ENCODE results near the gene ACTC1. TPM values are rescaled to one million over a fixed set of nuclear protein-coding genes. Genes with fewer than 3 reads are reported as not detected.
"Not testable (repeated sequence)": the region's sequence is repeated elsewhere in the genome, so short reads cannot be mapped to it uniquely, and the experiment has no call there.

The ACTC1 gene
- polyA plus RNA-seq, 3 donors: not detected

- Histone ChIP-seq H3K79me2 (ENCODE audit: insufficient read depth, low read length) (no peaks in the 10 kb centered on the region), H3K4me1 (ENCODE audit: control insufficient read depth in 1 of 2, insufficient read depth in 2 of 2, low read length in 2 of 2) (no peaks in the 10 kb centered on the region), H3K9me3 (replicated peaks in 1 of 2; ENCODE audit: control insufficient read depth in 1 of 2, insufficient read depth in 1 of 2, low read length in 2 of 2) (peaks cover 0 to 12% of the 10 kb centered on the region in 2 donors), H2AFZ (ENCODE audit: insufficient read depth, low read depth, low read length, poor library complexity, severe bottlenecking) (no peak overlapping the region), H3K27ac (ENCODE audit: low read depth in 1 of 2, low read length in 2 of 2) (no peak overlapping the region), H3K9ac (ENCODE audit: insufficient read depth, low read length, poor library complexity, severe bottlenecking) (no peak overlapping the region), H3K4me3 (replicated peaks in 1 of 3; ENCODE audit: low read depth in 2 of 3, low read length in 3 of 3) (no peak overlapping the region), H3K27me3 (ENCODE audit: control insufficient read depth in 2 of 2, insufficient read depth in 2 of 2, low read length in 2 of 2) (no peaks in the 10 kb centered on the region), H3K4me2 (replicated peaks; ENCODE audit: extremely low read depth, low read length, poor library complexity, severe bottlenecking) (no peak overlapping the region), H3K36me3 (replicated peaks in 1 of 2; ENCODE audit: control insufficient read depth in 1 of 2, insufficient read depth in 2 of 2, low read length in 2 of 2) (no peaks in the 10 kb centered on the region), H4K20me1 (ENCODE audit: insufficient read depth, low read length) (no peaks in the 10 kb centered on the region)
- Mint-ChIP-seq H3K27ac (no peak overlapping the region), H3K9me3 (peaks cover 0 to 16% (median 14%) of the 10 kb centered on the region in 7 donors), H3K4me1 (no peaks in the 10 kb centered on the region), H3K36me3 (no peaks in the 10 kb centered on the region), H3K4me3 (no peak overlapping the region), H3K27me3 (ENCODE audit: low read depth in 3 of 3) (peaks cover 0 to 6% (median 6%) of the 10 kb centered on the region in 3 donors)
- 83% methylated on average over 1 of the region's 3 CpGs for WGBS (ENCODE audit: insufficient coverage)
- intact Hi-C loops (cut with micrococcal nuclease): no loop called here
- no peak for TF ChIP-seq CTCF (IDR thresholded peaks at IDR 0.05)
- no peak for DNase-seq
Measured at GRCh38 chr15:34809186-34809585, 13.8 kb upstream of the ACTC1 start.

GRCh38 chr15:34808016-34808415, 12.7 kb upstream of the ACTC1 start:
- Mint-ChIP-seq H3K4me1 (no peaks in the 10 kb centered on the region), H3K9me3 (peaks cover 0 to 18% (median 11%) of the 10 kb centered on the region in 7 donors), H3K27me3 (ENCODE audit: low read depth in 3 of 3) (peaks cover 0 to 8% (median 2%) of the 10 kb centered on the region in 3 donors), H3K36me3 (no peaks in the 10 kb centered on the region), H3K27ac (no peak overlapping the region), H3K4me3 (no peak overlapping the region)
- no CpG with 5 or more reads among the region's 3 CpGs for WGBS (ENCODE audit: insufficient coverage)
- DNase-seq: no peak
- no peak overlapping the region for H2AFZ ChIP-seq (ENCODE audit: insufficient read depth, low read depth, low read length, poor library complexity, severe bottlenecking)
- no peak overlapping the region for H3K27ac ChIP-seq (ENCODE audit: low read depth in 1 of 2, low read length in 2 of 2)
- no peak overlapping the region for H3K4me2 ChIP-seq (replicated peaks; ENCODE audit: extremely low read depth, low read length, poor library complexity, severe bottlenecking)
- H3K9me3 ChIP-seq (replicated peaks in 1 of 2; ENCODE audit: control insufficient read depth in 1 of 2, insufficient read depth in 1 of 2, low read length in 2 of 2): peaks cover 0 to 12% of the 10 kb centered on the region in 2 donors
- no peaks in the 10 kb centered on the region for H3K27me3 ChIP-seq (ENCODE audit: control insufficient read depth in 2 of 2, insufficient read depth in 2 of 2, low read length in 2 of 2)
- H3K4me1 ChIP-seq (ENCODE audit: control insufficient read depth in 1 of 2, insufficient read depth in 2 of 2, low read length in 2 of 2): no peaks in the 10 kb centered on the region
- no peaks in the 10 kb centered on the region for H3K79me2 ChIP-seq (ENCODE audit: insufficient read depth, low read length)
- TF ChIP-seq CTCF (IDR thresholded peaks at IDR 0.05): no peak
- no peaks in the 10 kb centered on the region for H4K20me1 ChIP-seq (ENCODE audit: insufficient read depth, low read length)
- no peak overlapping the region for H3K9ac ChIP-seq (ENCODE audit: insufficient read depth, low read length, poor library complexity, severe bottlenecking)
- no peak overlapping the region for H3K4me3 ChIP-seq (replicated peaks in 1 of 3; ENCODE audit: low read depth in 2 of 3, low read length in 3 of 3)
- intact Hi-C loops (cut with micrococcal nuclease): no loop called here
- H3K36me3 ChIP-seq (replicated peaks in 1 of 2; ENCODE audit: control insufficient read depth in 1 of 2, insufficient read depth in 2 of 2, low read length in 2 of 2): no peaks in the 10 kb centered on the region

- DNase-seq, H3K27ac Mint-ChIP-seq, H3K4me1 Mint-ChIP-seq: not testable (repeated sequence)
Measured at GRCh38 chr15:34807241-34807640, 11.9 kb upstream of the ACTC1 start.

More at GRCh38 chr15:34807241-34807640, 11.9 kb upstream of the ACTC1 start:
- H3K36me3 Mint-ChIP-seq; H3K9ac ChIP-seq (ENCODE audit: insufficient read depth, low read length, poor library complexity, severe bottlenecking); intact Hi-C loops (cut with micrococcal nuclease); H4K20me1 ChIP-seq (ENCODE audit: insufficient read depth, low read length); H3K27ac ChIP-seq (ENCODE audit: low read depth in 1 of 2, low read length in 2 of 2); H3K79me2 ChIP-seq (ENCODE audit: insufficient read depth, low read length); H3K27me3 ChIP-seq (ENCODE audit: control insufficient read depth in 2 of 2, insufficient read depth in 2 of 2, low read length in 2 of 2); H3K4me2 ChIP-seq (replicated peaks; ENCODE audit: extremely low read depth, low read length, poor library complexity, severe bottlenecking); H3K4me3 ChIP-seq (replicated peaks in 1 of 3; ENCODE audit: low read depth in 2 of 3, low read length in 3 of 3); H3K36me3 ChIP-seq (replicated peaks in 1 of 2; ENCODE audit: control insufficient read depth in 1 of 2, insufficient read depth in 2 of 2, low read length in 2 of 2); H3K4me3 Mint-ChIP-seq; H3K4me1 ChIP-seq (ENCODE audit: control insufficient read depth in 1 of 2, insufficient read depth in 2 of 2, low read length in 2 of 2); H3K27me3 Mint-ChIP-seq (ENCODE audit: low read depth in 3 of 3); H2AFZ ChIP-seq (ENCODE audit: insufficient read depth, low read depth, low read length, poor library complexity, severe bottlenecking): not testable (repeated sequence)
- peaks cover 0 to 12% of the 10 kb centered on the region in 2 donors for H3K9me3 ChIP-seq (replicated peaks in 1 of 2; ENCODE audit: control insufficient read depth in 1 of 2, insufficient read depth in 1 of 2, low read length in 2 of 2)
- H3K9me3 Mint-ChIP-seq: peaks cover 0 to 18% (median 11%) of the 10 kb centered on the region in 7 donors
- 73% methylated on average over 5 of the region's 8 CpGs for WGBS (ENCODE audit: insufficient coverage)

All from CD14-positive monocyte (primary cell).